KG1 (cell line): Measurements from ENCODE around the gene LRRC25.

Experiments
- DNase-seq: peaks from one replicate; lab custom pipeline; 2025; lab: John Stamatoyannopoulos, UW

Gene LRRC25

DNA sequence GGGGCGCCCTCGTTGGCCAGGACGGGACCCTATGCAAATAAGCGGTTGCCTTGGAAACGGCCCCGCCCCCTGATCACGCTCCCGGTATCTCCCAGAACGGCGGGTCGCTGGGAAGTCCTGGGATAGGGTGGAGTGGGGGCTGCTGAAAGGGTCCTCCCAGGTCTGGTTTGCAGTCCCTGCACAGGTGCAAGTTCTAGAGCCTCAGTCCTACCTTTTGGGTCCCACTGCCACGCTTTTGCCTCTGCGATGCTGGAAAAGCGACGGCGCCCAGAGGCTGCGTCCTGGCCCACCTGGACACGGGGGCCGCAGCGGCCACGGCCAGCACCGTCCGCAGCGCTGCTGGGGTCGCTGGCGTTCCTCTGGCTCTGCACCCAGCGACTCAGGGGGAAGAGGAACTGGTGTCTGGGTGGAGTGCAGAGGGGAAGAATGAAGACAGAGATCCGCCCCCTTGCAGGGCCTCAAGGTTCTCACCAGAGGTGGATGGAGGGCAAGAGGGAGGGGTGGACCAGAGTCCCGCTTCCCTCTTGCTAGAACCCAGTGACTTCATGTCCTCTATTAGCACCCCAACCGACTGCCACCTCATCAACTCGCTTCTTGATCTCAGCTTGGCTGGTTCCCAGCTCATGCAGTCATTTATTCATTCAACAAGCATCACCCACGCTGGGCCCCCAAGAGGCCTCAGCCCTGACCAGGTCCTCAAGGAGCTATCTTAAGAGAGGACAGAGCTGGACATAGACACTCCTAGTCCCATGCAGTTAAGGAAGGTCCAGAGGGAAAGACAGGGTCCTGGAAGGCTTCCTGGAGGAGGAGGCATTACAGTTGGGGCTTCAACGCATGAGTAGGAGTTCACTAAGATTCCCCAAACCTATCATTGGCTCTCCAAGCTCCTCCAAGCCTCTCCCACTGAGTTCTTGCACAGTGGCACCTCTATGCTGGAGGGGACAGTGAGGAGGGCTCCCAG lies at the start of gene LRRC25:
Gene LRRC25 (minus strand): TSS at position 381 of the 961 bp plus-strand sequence. CDS start 659 bp downstream, outside the sequence.
- peak; percentile 39 for DNase-seq

DNA sequence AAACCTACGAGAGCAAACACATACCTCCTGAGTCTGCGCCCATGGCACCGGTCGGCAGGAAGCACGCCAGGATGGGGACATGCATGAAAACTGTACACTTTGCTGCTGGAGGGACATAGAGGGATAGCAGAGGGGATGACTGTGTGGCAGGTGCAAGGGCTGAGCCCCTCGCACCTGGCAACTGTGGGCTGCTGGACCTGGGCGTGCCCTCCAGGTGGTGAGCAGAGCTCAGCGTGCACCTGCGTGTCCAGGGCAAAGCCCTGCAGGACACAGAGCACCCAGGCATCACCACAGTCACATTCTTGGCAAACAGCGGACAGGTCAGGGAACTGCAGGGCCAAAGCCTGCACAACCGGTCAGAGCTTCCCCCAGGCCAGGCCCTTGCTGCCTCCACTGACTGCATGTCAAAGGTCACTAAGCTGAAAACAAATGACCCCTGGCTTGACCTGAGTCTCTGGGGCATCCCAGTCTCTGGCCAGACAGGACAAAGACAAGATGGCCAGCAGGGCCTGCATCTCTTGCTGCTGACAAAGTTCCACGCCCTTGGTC lies 49.5 kb upstream of the LRRC25 start:
- DNase-seq: no peak

- no peak for DNase-seq
Observed at GRCh38 chr19:18446145-18446810, 48.9 kb upstream of the LRRC25 start.

GRCh38 chr19:18445262-18445948 lies 48.0 kb upstream of the LRRC25 start:
- DNase-seq: no peak

DNA sequence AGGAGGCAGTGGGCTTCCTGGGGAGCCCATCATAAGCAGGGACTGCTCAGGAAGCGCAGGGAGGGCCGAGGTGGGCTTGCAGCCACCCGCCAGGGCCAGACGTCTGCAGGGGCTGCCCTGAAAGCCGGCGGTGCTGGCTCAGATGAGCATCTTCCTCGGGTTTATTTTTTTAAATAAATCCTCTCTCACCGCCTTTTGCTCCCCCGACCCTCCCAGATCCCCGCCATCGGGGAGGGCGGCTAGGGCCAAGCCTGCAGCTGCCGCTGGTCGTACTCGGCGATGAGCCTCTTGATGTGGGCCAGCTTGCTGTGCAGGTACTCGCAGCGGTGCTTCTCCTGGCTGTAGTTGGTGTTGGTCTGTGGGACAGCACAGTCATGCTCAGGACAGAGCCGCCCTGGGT lies 47.1 kb upstream of the LRRC25 start:
- DNase-seq: no peak

GRCh38 chr19:18443831-18444230 lies 46.4 kb upstream of the LRRC25 start:
- no peak for DNase-seq

- DNase-seq: no peak
Observed at GRCh38 chr19:18443406-18443805, 46.0 kb upstream of the LRRC25 start.

DNA sequence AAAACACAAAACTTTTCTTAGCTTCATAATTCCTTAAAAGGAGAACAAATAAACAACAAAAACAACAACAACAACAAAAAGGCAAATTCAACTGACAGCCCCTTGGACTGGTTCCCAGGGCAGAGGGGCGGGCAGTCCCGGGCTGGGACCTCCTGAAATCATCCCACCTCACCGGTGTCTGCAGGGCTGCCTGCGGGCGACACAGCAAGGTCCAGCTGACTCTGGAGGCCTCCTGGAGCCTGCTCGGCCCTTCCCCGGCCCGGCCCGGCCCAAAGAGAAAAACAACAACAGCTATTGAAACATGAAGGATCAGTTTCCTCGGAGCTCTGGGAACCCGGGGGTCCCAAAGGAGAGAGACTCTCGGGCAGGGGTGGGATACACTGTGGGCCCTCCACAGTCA lies 45.5 kb upstream of the LRRC25 start:
- no peak for DNase-seq

GRCh38 chr19:18441804-18442788 lies 44.7 kb upstream of the LRRC25 start:
- DNase-seq: no peak

- no peak for DNase-seq
Observed at GRCh38 chr19:18440936-18441803, 43.7 kb upstream of the LRRC25 start.

- DNase-seq: no peak
Observed at GRCh38 chr19:18440415-18440877, 43.0 kb upstream of the LRRC25 start.

DNA sequence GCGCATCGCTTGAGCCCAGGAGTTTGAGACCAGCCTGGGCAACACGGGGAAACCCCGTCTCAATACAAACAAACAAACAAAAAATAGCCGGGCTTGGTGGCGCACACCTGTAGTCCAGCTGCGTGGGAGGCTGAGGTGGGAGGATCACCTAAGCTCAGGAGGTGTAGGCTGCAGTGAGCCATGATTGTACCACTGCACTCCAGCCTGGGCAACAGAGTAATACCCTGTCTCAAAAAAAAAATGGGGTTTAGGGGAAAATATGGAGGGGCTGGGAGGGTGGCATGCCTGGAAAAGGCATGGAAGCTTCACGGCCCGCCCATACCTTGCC lies 42.5 kb upstream of the LRRC25 start:
- no peak for DNase-seq

- DNase-seq: no peak
Observed at GRCh38 chr19:18439025-18439909, 41.8 kb upstream of the LRRC25 start.

- DNase-seq: no peak
Observed at GRCh38 chr19:18438331-18439024, 41.1 kb upstream of the LRRC25 start.

- peak; percentile 57 for DNase-seq
Observed at GRCh38 chr19:18437491-18438330, 40.3 kb upstream of the LRRC25 start, which contains the start of gene ISYNA1. Gene ISYNA1 (minus strand): TSS chr19:18438133. CDS start chr19:18437979, 154 bp downstream.

- peak; percentile 61 for DNase-seq
Observed at GRCh38 chr19:18436671-18437490, 39.5 kb upstream of the LRRC25 start.
